Measurements from ENCODE around the gene PDE4A. TPM values are rescaled to one million over a fixed set of nuclear protein-coding genes. Genes with fewer than 3 reads are reported as not detected.

Gene PDE4A
- total and polyA plus RNA-seq, 2 of the 13 experiments (the other 11 are each of a cell fraction or from before 2014, with no cell fraction given) = 1.1 to 4.1 TPM

GRCh38 chr19:10452726-10453618 lies 32.6 kb downstream of the PDE4A start (continued):
- TF ChIP-seq, protein P1, sequence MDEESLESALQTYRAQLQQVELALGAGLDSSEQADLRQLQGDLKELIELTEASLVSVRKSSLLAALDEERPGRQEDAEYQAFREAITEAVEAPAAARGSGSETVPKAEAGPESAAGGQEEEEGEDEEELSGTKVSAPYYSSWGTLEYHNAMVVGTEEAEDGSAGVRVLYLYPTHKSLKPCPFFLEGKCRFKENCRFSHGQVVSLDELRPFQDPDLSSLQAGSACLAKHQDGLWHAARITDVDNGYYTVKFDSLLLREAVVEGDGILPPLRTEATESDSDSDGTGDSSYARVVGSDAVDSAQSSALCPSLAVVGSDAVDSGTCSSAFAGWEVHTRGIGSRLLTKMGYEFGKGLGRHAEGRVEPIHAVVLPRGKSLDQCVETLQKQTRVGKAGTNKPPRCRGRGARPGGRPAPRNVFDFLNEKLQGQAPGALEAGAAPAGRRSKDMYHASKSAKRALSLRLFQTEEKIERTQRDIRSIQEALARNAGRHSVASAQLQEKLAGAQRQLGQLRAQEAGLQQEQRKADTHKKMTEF (CRISPR knock-in tag; IDR thresholded peaks at IDR 0.05) = no peak
- TF ChIP-seq, protein P2, sequence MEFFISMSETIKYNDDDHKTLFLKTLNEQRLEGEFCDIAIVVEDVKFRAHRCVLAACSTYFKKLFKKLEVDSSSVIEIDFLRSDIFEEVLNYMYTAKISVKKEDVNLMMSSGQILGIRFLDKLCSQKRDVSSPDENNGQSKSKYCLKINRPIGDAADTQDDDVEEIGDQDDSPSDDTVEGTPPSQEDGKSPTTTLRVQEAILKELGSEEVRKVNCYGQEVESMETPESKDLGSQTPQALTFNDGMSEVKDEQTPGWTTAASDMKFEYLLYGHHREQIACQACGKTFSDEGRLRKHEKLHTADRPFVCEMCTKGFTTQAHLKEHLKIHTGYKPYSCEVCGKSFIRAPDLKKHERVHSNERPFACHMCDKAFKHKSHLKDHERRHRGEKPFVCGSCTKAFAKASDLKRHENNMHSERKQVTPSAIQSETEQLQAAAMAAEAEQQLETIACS (CRISPR knock-in tag; IDR thresholded peaks at IDR 0.05) = no peak
- TF ChIP-seq ZNF576 (CRISPR knock-in tag; IDR thresholded peaks at IDR 0.05) (no peak), ATAD3A (CRISPR knock-in tag; IDR thresholded peaks at IDR 0.05) (no peak), ZNF451 (CRISPR knock-in tag; IDR thresholded peaks at IDR 0.05) (no peak), RARG (CRISPR knock-in tag; IDR thresholded peaks at IDR 0.05; ENCODE audit: low read depth) (no peak), KDM3A (CRISPR knock-in tag; IDR thresholded peaks at IDR 0.05; ENCODE audit: low read depth) (no peak), ARNT (IDR thresholded peaks at IDR 0.05) (no peak), KLF15 (CRISPR knock-in tag; IDR thresholded peaks at IDR 0.05; ENCODE audit: borderline replicate concordance) (no peak), ZFX (CRISPR knock-in tag; IDR thresholded peaks at IDR 0.05; ENCODE audit: low read depth) (no peak), TEAD2 (CRISPR knock-in tag; IDR thresholded peaks at IDR 0.05) (no peak)
- TF ChIP-seq, protein P3, sequence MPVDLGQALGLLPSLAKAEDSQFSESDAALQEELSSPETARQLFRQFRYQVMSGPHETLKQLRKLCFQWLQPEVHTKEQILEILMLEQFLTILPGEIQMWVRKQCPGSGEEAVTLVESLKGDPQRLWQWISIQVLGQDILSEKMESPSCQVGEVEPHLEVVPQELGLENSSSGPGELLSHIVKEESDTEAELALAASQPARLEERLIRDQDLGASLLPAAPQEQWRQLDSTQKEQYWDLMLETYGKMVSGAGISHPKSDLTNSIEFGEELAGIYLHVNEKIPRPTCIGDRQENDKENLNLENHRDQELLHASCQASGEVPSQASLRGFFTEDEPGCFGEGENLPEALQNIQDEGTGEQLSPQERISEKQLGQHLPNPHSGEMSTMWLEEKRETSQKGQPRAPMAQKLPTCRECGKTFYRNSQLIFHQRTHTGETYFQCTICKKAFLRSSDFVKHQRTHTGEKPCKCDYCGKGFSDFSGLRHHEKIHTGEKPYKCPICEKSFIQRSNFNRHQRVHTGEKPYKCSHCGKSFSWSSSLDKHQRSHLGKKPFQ (CRISPR knock-in tag; IDR thresholded peaks at IDR 0.05; ENCODE audit: insufficient replicate concordance) = no peak
- TF ChIP-seq, protein P4, sequence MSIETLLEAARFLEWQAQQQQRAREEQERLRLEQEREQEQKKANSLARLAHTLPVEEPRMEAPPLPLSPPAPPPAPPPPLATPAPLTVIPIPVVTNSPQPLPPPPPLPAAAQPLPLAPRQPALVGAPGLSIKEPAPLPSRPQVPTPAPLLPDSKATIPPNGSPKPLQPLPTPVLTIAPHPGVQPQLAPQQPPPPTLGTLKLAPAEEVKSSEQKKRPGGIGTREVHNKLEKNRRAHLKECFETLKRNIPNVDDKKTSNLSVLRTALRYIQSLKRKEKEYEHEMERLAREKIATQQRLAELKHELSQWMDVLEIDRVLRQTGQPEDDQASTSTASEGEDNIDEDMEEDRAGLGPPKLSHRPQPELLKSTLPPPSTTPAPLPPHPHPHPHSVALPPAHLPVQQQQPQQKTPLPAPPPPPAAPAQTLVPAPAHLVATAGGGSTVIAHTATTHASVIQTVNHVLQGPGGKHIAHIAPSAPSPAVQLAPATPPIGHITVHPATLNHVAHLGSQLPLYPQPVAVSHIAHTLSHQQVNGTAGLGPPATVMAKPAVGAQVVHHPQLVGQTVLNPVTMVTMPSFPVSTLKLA (IDR thresholded peaks at IDR 0.05) = no peak
